Duodenal mucosa (tissue), 2 donors: ENCODE results near the gene FAM149A.

Experiments used
- H3K27ac ChIP-seq: one replicate; pipeline ENCODE4 v1.7.0; 2013; ENCODE audit warnings: low read depth, low read length
- H3K27me3 ChIP-seq, 2 donors: one replicate each; pipeline ENCODE4 v1.7.0; 2013; ENCODE audit warnings: low read length in 2 of 2, control low read depth in 1 of 2; ENCODE audit not compliant: insufficient read depth in 2 of 2, control insufficient read depth in 1 of 2
- H3K36me3 ChIP-seq, 2 donors: one replicate each; pipeline ENCODE4 v1.7.0; 2013; ENCODE audit warnings: low read length in 2 of 2, control low read depth in 1 of 2; ENCODE audit not compliant: insufficient read depth in 2 of 2, control insufficient read depth in 1 of 2
- H3K4me1 ChIP-seq, 2 donors: one replicate each; pipeline ENCODE4 v1.7.0; 2013; ENCODE audit warnings: low read length in 2 of 2, control low read depth in 1 of 2; ENCODE audit not compliant: insufficient read depth in 2 of 2, control insufficient read depth in 1 of 2
- H3K4me3 ChIP-seq, 2 donors: one replicate each; pipeline ENCODE4 v1.7.0; 2013; ENCODE audit warnings: low read length in 2 of 2, low read depth in 1 of 2
- H3K9ac ChIP-seq, 2 donors: one replicate each; pipeline ENCODE4 v1.7.0; 2013; ENCODE audit warnings: low read length in 2 of 2, low read depth in 1 of 2
- H3K9me3 ChIP-seq, 2 donors: one replicate each; pipeline ENCODE4 v1.7.0; 2013; ENCODE audit warnings: low read length in 2 of 2, control low read depth in 1 of 2; ENCODE audit not compliant: control insufficient read depth in 1 of 2

Gene FAM149A

DNA sequence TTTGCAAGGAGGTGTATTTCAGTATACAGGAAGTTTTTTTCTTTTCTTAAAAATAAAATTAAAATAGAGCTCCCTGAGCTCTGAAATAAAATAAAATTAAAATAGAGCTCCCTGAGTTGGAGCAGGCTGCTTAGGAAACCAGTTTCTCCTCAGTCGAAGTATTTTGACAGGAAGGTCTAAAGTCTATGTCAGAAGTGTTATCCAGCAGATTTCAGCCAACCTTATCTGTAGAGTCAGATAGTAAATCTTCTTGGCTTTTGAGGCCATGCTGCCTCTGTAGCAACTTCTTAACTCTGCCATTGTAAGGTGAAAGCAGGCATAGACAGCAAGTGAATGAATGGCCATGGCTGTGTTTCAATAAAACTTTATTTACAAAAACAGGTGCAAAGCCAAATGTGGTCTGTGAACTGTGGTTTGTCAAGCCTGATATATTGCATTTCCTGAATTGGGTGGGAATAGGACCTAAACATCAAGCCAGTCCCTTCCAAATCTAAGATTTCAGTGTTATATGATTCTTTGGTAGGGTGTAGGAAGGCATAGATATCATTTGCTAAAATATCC lies 113.3 kb downstream of the FAM149A start:
- no peaks in the 10 kb centered on the region for H3K36me3 ChIP-seq
- H3K27ac ChIP-seq: no peak overlapping the region
- no peak overlapping the region for H3K9ac ChIP-seq
- H3K4me3 ChIP-seq: no peak overlapping the region
- H3K27me3 ChIP-seq: no peaks in the 10 kb centered on the region
- H3K4me1 ChIP-seq: no peaks in the 10 kb centered on the region
- H3K9me3 ChIP-seq: no peaks in the 10 kb centered on the region

DNA sequence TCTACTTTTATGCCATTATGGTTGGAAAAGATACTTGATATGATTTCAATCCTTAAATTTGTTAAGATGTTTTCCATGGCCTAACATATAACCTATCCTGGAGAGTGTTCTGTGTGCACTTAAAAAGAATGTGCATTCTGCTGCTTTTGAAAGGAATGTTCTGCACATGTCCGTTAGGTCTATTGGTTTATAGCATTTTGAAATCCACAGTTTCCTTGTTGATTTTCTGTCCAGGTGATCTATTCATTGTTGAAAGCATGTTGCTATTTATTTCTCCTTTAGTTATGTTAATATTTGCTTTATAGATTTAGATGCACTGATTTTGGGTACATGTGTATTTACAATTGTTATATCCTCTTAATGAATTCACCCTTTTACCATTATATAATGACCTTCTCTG lies 117.1 kb downstream of the FAM149A start:
- H3K9ac ChIP-seq: no peak overlapping the region
- H3K9me3 ChIP-seq: peaks cover 8 to 11% of the 10 kb centered on the region in 2 donors
- no peak overlapping the region for H3K27ac ChIP-seq
- H3K4me1 ChIP-seq: no peaks in the 10 kb centered on the region
- H3K36me3 ChIP-seq: no peaks in the 10 kb centered on the region
- H3K27me3 ChIP-seq: no peaks in the 10 kb centered on the region
- no peak overlapping the region for H3K4me3 ChIP-seq
